Hematopoietic multipotent progenitor cell treated with erythropoietin and hydrocortisone succinate and interleukin-3 and kit ligand, for 4 days (in vitro differentiated cells): ENCODE data around the gene TSPAN9.

ENCODE experiments used
- DNase-seq: peaks from one replicate; pipeline ENCODE4 v3.0.0-alpha.2; 2015

The TSPAN9 gene

GRCh38 chr12:3305904-3306619 lies 228.9 kb downstream of the TSPAN9 start:
- no peak for DNase-seq

- DNase-seq: no peak
These were observed 230.2 kb downstream of the TSPAN9 start for GRCh38 chr12:3307389-3307788.

- DNase-seq: no peak
These were observed 230.9 kb downstream of the TSPAN9 start for GRCh38 chr12:3308063-3308462.

GRCh38 chr12:3308609-3309008 lies 231.4 kb downstream of the TSPAN9 start:
- no peak for DNase-seq

GRCh38 chr12:3309805-3310204 lies 232.6 kb downstream of the TSPAN9 start:
- no peak for DNase-seq

- DNase-seq: no peak
These were observed 233.3 kb downstream of the TSPAN9 start for GRCh38 chr12:3310271-3311026.

- no peak for DNase-seq
These were observed 233.8 kb downstream of the TSPAN9 start for GRCh38 chr12:3311027-3311402.

- no peak for DNase-seq
These were observed 234.4 kb downstream of the TSPAN9 start for GRCh38 chr12:3311491-3312103.

- DNase-seq: no peak
These were observed 235.9 kb downstream of the TSPAN9 start for GRCh38 chr12:3313066-3313465.

- peak; percentile 68 for DNase-seq
These were observed 236.8 kb downstream of the TSPAN9 start for GRCh38 chr12:3313675-3314663.

- no peak for DNase-seq
These were observed 238.1 kb downstream of the TSPAN9 start for GRCh38 chr12:3315201-3315661.

GRCh38 chr12:3316776-3317480 lies 239.7 kb downstream of the TSPAN9 start:
- no peak for DNase-seq

GRCh38 chr12:3317481-3317815 lies 240.3 kb downstream of the TSPAN9 start:
- no peak for DNase-seq

GRCh38 chr12:3317841-3318501 lies 240.8 kb downstream of the TSPAN9 start:
- no peak for DNase-seq

- DNase-seq: no peak
These were observed 242.7 kb downstream of the TSPAN9 start for GRCh38 chr12:3319723-3320492.

GRCh38 chr12:3320881-3321509 lies 243.8 kb downstream of the TSPAN9 start:
- no peak for DNase-seq

GRCh38 chr12:3321881-3322280 lies 244.7 kb downstream of the TSPAN9 start:
- DNase-seq: no peak

- no peak for DNase-seq
These were observed 246.0 kb downstream of the TSPAN9 start for GRCh38 chr12:3323002-3323685.

- no peak for DNase-seq
These were observed 248.6 kb downstream of the TSPAN9 start for GRCh38 chr12:3325736-3326135.
